ENCODE data around the gene CES5A. TPM values are rescaled to one million over a fixed set of nuclear protein-coding genes. Genes with fewer than 3 reads are reported as not detected.
"Not testable (repeated sequence)": the region's sequence is repeated elsewhere in the genome, so short reads cannot be mapped to it uniquely, and the experiment has no call there.

The CES5A gene
- polyA plus RNA-seq, 4 donors: 0.03 TPM; not detected in 3

GRCh38 chr16:55830658-55831294 is 44.4 kb downstream of the CES5A start:
- H3K27me3 ChIP-seq (ENCODE audit: control insufficient read depth in 3 of 3, insufficient read depth in 3 of 3, low read length in 3 of 3): no peaks in the 10 kb centered on the region
- peaks cover 0 to 3% (median 0%) of the 10 kb centered on the region in 3 donors for H3K4me1 ChIP-seq (ENCODE audit: control insufficient read depth in 3 of 3, insufficient read depth in 2 of 3, low read depth in 1 of 3, low read length in 2 of 3)
- no peaks in the 10 kb centered on the region for H3K36me3 ChIP-seq (ENCODE audit: control insufficient read depth in 3 of 3, insufficient read depth in 2 of 3, low read depth in 1 of 3, low read length in 3 of 3)
- no peak for FAIRE-seq
- H3K9me3 ChIP-seq (ENCODE audit: control insufficient read depth in 2 of 2, insufficient read depth in 1 of 2, low read depth in 1 of 2, low read length in 1 of 2): no peaks in the 10 kb centered on the region
- WGBS, 3 donors: 77 to 83% (median 81%) methylated on average over 6 of the region's 6 CpGs
- H3K27ac ChIP-seq (ENCODE audit: low read depth in 1 of 3, low read length in 2 of 3): no peak overlapping the region
- DNase-seq: no peak
- no peak overlapping the region for H3K4me3 ChIP-seq (ENCODE audit: low read depth in 1 of 3, low read length in 3 of 3)

GRCh38 chr16:55829232-55829631 is 45.9 kb downstream of the CES5A start:
- 88 to 97% (median 92%) methylated on average over 3 of the region's 3 CpGs for WGBS, 3 donors
- H3K36me3 ChIP-seq (ENCODE audit: control insufficient read depth in 3 of 3, insufficient read depth in 2 of 3, low read depth in 1 of 3, low read length in 3 of 3); H3K9me3 ChIP-seq (ENCODE audit: control insufficient read depth in 2 of 2, insufficient read depth in 1 of 2, low read depth in 1 of 2, low read length in 1 of 2); H3K4me1 ChIP-seq (ENCODE audit: control insufficient read depth in 3 of 3, insufficient read depth in 2 of 3, low read depth in 1 of 3, low read length in 2 of 3); H3K4me3 ChIP-seq (ENCODE audit: low read depth in 1 of 3, low read length in 3 of 3); H3K27ac ChIP-seq (ENCODE audit: low read depth in 1 of 3, low read length in 2 of 3); FAIRE-seq; DNase-seq; H3K27me3 ChIP-seq (ENCODE audit: control insufficient read depth in 3 of 3, insufficient read depth in 3 of 3, low read length in 3 of 3): not testable (repeated sequence)

GRCh38 chr16:55828680-55829079 is 46.5 kb downstream of the CES5A start:
- no peaks in the 10 kb centered on the region for H3K36me3 ChIP-seq (ENCODE audit: control insufficient read depth in 3 of 3, insufficient read depth in 2 of 3, low read depth in 1 of 3, low read length in 3 of 3)
- no peak overlapping the region for H3K4me3 ChIP-seq (ENCODE audit: low read depth in 1 of 3, low read length in 3 of 3)
- H3K27me3 ChIP-seq (ENCODE audit: control insufficient read depth in 3 of 3, insufficient read depth in 3 of 3, low read length in 3 of 3): no peaks in the 10 kb centered on the region
- no peak for DNase-seq
- FAIRE-seq: no peak
- H3K4me1 ChIP-seq (ENCODE audit: control insufficient read depth in 3 of 3, insufficient read depth in 2 of 3, low read depth in 1 of 3, low read length in 2 of 3): peaks cover 0 to 3% (median 0%) of the 10 kb centered on the region in 3 donors
- H3K27ac ChIP-seq (ENCODE audit: low read depth in 1 of 3, low read length in 2 of 3): no peak overlapping the region
- WGBS, 3 donors: 74 to 83% (median 79%) methylated on average over 10 of the region's 10 CpGs
- H3K9me3 ChIP-seq (ENCODE audit: control insufficient read depth in 2 of 2, insufficient read depth in 1 of 2, low read depth in 1 of 2, low read length in 1 of 2): no peaks in the 10 kb centered on the region

- no peaks in the 10 kb centered on the region for H3K27me3 ChIP-seq (ENCODE audit: control insufficient read depth in 3 of 3, insufficient read depth in 3 of 3, low read length in 3 of 3)
- DNase-seq (no peak), FAIRE-seq (no peak)
- no peak overlapping the region for H3K27ac ChIP-seq (ENCODE audit: low read depth in 1 of 3, low read length in 2 of 3)
- H3K4me1 ChIP-seq (ENCODE audit: control insufficient read depth in 3 of 3, insufficient read depth in 2 of 3, low read depth in 1 of 3, low read length in 2 of 3): no peaks in the 10 kb centered on the region
- no peaks in the 10 kb centered on the region for H3K36me3 ChIP-seq (ENCODE audit: control insufficient read depth in 3 of 3, insufficient read depth in 2 of 3, low read depth in 1 of 3, low read length in 3 of 3)
- no peaks in the 10 kb centered on the region for H3K9me3 ChIP-seq (ENCODE audit: control insufficient read depth in 2 of 2, insufficient read depth in 1 of 2, low read depth in 1 of 2, low read length in 1 of 2)
- WGBS, 3 donors: 70 to 84% (median 75%) methylated on average over 6 of the region's 6 CpGs
- H3K4me3 ChIP-seq (ENCODE audit: low read depth in 1 of 3, low read length in 3 of 3): no peak overlapping the region
Measured at GRCh38 chr16:55825115-55825728, 50.0 kb downstream of the CES5A start.

- Histone ChIP-seq H3K4me1 (ENCODE audit: control insufficient read depth in 3 of 3, insufficient read depth in 2 of 3, low read depth in 1 of 3, low read length in 2 of 3) (no peaks in the 10 kb centered on the region), H3K9me3 (ENCODE audit: control insufficient read depth in 2 of 2, insufficient read depth in 1 of 2, low read depth in 1 of 2, low read length in 1 of 2) (no peaks in the 10 kb centered on the region), H3K27me3 (ENCODE audit: control insufficient read depth in 3 of 3, insufficient read depth in 3 of 3, low read length in 3 of 3) (no peaks in the 10 kb centered on the region), H3K4me3 (ENCODE audit: low read depth in 1 of 3, low read length in 3 of 3) (no peak overlapping the region), H3K36me3 (ENCODE audit: control insufficient read depth in 3 of 3, insufficient read depth in 2 of 3, low read depth in 1 of 3, low read length in 3 of 3) (no peaks in the 10 kb centered on the region), H3K27ac (ENCODE audit: low read depth in 1 of 3, low read length in 2 of 3) (no peak overlapping the region)
- DNase-seq: no peak
- 81 to 88% (median 88%) methylated on average over 4 of the region's 4 CpGs for WGBS, 3 donors
- no peak for FAIRE-seq
Measured at GRCh38 chr16:55824473-55825000, 50.6 kb downstream of the CES5A start.

GRCh38 chr16:55822280-55822810 is 52.8 kb downstream of the CES5A start:
- H3K9me3 ChIP-seq (ENCODE audit: control insufficient read depth in 2 of 2, insufficient read depth in 1 of 2, low read depth in 1 of 2, low read length in 1 of 2): no peaks in the 10 kb centered on the region
- H3K27ac ChIP-seq (ENCODE audit: low read depth in 1 of 3, low read length in 2 of 3): no peak overlapping the region
- no peaks in the 10 kb centered on the region for H3K36me3 ChIP-seq (ENCODE audit: control insufficient read depth in 3 of 3, insufficient read depth in 2 of 3, low read depth in 1 of 3, low read length in 3 of 3)
- no peak overlapping the region for H3K4me3 ChIP-seq (ENCODE audit: low read depth in 1 of 3, low read length in 3 of 3)
- DNase-seq (no peak), FAIRE-seq (no peak)
- H3K27me3 ChIP-seq (ENCODE audit: control insufficient read depth in 3 of 3, insufficient read depth in 3 of 3, low read length in 3 of 3): no peaks in the 10 kb centered on the region
- no peaks in the 10 kb centered on the region for H3K4me1 ChIP-seq (ENCODE audit: control insufficient read depth in 3 of 3, insufficient read depth in 2 of 3, low read depth in 1 of 3, low read length in 2 of 3)
- WGBS, 3 donors: 60 to 90% (median 74%) methylated on average over 3 of the region's 3 CpGs

- DNase-seq (no peak), FAIRE-seq (no peak)
- WGBS, 3 donors: 84 to 87% (median 85%) methylated on average over 4 of the region's 4 CpGs
- H3K9me3 ChIP-seq (ENCODE audit: control insufficient read depth in 2 of 2, insufficient read depth in 1 of 2, low read depth in 1 of 2, low read length in 1 of 2): no peaks in the 10 kb centered on the region
- H3K4me3 ChIP-seq (ENCODE audit: low read depth in 1 of 3, low read length in 3 of 3): no peak overlapping the region
- H3K36me3 ChIP-seq (ENCODE audit: control insufficient read depth in 3 of 3, insufficient read depth in 2 of 3, low read depth in 1 of 3, low read length in 3 of 3): no peaks in the 10 kb centered on the region
- no peak overlapping the region for H3K27ac ChIP-seq (ENCODE audit: low read depth in 1 of 3, low read length in 2 of 3)
- H3K4me1 ChIP-seq (ENCODE audit: control insufficient read depth in 3 of 3, insufficient read depth in 2 of 3, low read depth in 1 of 3, low read length in 2 of 3): no peaks in the 10 kb centered on the region
- no peaks in the 10 kb centered on the region for H3K27me3 ChIP-seq (ENCODE audit: control insufficient read depth in 3 of 3, insufficient read depth in 3 of 3, low read length in 3 of 3)
Measured at GRCh38 chr16:55821210-55821609, 54.0 kb downstream of the CES5A start.

- Histone ChIP-seq H3K36me3 (ENCODE audit: control insufficient read depth in 3 of 3, insufficient read depth in 2 of 3, low read depth in 1 of 3, low read length in 3 of 3) (no peaks in the 10 kb centered on the region), H3K27ac (ENCODE audit: low read depth in 1 of 3, low read length in 2 of 3) (no peak overlapping the region), H3K4me3 (ENCODE audit: low read depth in 1 of 3, low read length in 3 of 3) (no peak overlapping the region), H3K4me1 (ENCODE audit: control insufficient read depth in 3 of 3, insufficient read depth in 2 of 3, low read depth in 1 of 3, low read length in 2 of 3) (no peaks in the 10 kb centered on the region), H3K27me3 (ENCODE audit: control insufficient read depth in 3 of 3, insufficient read depth in 3 of 3, low read length in 3 of 3) (no peaks in the 10 kb centered on the region), H3K9me3 (ENCODE audit: control insufficient read depth in 2 of 2, insufficient read depth in 1 of 2, low read depth in 1 of 2, low read length in 1 of 2) (no peaks in the 10 kb centered on the region)
- FAIRE-seq (no peak), DNase-seq (no peak)
- WGBS, 3 donors: 90 to 93% (median 92%) methylated on average over 3 of the region's 3 CpGs
Measured at GRCh38 chr16:55820615-55821014, 54.6 kb downstream of the CES5A start.

Measured in small intestine (tissue), 7 donors.